Activated CD4-positive, alpha-beta T cell treated with anti-CD3 and anti-CD28 coated beads for 48 hours (primary cell): Measurements from ENCODE around the gene CPD.
A peak's percentile ranks its signal among the peaks of the same experiment; 100 is the strongest.
"Not testable (repeated sequence)": the region's sequence is repeated elsewhere in the genome, so short reads cannot be mapped to it uniquely, and the experiment has no call there.

ENCODE experiments used
- DNase-seq: peaks from one replicate; pipeline ENCODE4 v3.0.0-alpha.2; 2020

Gene CPD

DNA sequence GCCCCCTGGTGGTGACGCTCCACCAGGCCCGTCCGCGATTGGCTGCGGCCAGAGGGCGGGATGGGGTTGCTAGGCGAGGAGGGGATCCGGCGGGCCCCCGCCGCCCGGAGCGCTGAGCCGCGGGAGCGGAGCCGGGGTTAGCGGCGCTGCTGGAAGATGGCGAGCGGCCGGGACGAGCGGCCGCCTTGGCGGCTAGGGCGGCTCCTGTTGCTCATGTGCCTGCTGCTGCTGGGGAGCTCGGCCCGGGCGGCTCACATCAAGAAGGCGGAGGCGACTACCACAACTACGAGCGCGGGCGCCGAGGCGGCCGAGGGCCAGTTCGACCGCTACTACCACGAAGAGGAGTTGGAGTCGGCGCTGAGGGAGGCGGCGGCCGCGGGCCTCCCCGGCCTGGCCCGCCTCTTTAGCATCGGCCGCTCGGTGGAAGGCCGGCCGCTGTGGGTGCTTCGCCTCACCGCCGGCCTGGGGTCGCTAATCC, at the start of gene CPD:
Gene CPD, plus strand, starts transcription at position 103 of the 478 bp plus-strand sequence. Its CDS starts 54 bp downstream, at position 157.
- DNase-seq, result peak; percentile 98

GRCh38 chr17:30332057-30332542, 46.6 kb upstream of the CPD start:
- peak; percentile 70 for DNase-seq

- no peak for DNase-seq
Measured at GRCh38 chr17:30333503-30334360, 45.0 kb upstream of the CPD start, which contains the start of gene TMIGD1. Gene TMIGD1 (minus strand): TSS chr17:30334057. CDS start chr17:30332133, 1,924 bp downstream.

DNA sequence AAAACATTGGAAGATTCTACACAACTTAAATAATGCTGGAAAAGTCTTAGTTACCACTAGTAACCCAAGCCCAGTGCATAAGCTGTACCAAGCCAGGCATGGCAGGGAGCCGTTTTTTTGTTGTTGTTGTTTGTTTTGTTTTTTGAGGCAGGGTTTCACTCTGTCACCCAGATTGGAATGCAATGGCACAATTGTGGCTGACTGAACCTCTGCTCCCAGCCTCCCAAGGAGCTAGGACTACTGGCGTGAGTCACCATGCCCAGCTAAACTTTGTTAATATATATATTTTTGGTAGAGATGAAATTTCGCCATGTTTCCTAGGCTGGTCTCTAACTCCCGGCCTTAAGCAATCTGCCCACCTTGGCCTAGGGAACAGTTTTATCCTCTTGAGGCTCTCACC, 44.3 kb upstream of the CPD start:
- no peak for DNase-seq

GRCh38 chr17:30336369-30337171, 42.2 kb upstream of the CPD start:
- DNase-seq, result peak; percentile 73

- DNase-seq, result no peak
Measured at GRCh38 chr17:30337393-30337999, 41.2 kb upstream of the CPD start.

GRCh38 chr17:30339086-30339485, 39.6 kb upstream of the CPD start:
- no peak for DNase-seq

DNA sequence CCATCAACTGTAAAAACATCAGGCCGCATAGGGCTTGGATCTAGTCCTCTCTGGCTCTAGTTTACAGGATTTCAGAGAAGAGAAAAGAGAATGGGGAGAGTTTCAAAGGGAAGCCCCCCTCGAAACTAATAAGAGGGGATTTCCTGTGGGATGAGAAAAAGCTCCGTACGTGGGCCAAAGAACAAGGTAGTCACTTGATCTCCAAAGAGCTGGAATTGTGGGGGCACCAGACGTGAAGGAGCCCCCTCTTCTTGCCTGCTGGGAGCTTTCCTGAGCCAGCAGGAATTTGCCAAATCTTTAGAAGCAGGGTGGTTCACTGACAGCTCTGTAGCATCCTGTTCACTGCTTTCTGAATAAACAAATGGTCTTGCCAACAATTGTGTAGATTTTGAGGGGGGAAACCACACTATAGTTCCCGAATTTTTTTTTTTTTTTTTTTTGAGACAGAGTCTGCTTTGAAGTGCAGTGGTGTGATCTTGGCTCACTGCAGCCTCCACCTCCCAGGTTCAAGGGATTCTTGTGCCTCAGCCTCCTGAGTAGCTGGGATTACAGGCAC, 37.8 kb upstream of the CPD start:
- no peak for DNase-seq

DNA sequence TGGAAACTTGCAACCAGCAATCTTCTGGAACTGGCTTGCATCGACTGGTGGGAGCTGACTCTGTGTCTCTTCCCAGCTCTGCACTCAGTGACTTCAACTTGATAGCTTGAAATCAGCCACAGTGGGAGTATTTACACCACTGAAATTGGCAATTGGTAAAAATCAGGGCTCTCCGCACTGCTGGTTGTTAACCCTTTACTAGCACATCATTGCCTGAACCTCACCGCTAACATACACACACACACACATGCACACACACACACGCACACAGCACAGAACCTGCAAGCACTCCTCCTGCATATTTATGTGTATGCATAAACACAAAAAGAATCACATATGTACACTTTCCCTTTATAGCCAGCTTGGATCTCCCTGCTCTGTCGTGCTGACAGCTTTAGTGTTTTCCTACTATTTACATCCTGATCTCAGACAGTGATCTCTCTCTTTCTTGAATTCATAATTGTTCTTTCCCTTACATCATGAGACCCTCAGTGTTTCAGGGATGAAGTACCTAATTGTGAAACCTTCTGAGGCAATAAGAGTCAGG, 37.0 kb upstream of the CPD start:
- no peak for DNase-seq

GRCh38 chr17:30343244-30343643, 35.5 kb upstream of the CPD start:
- not testable (repeated sequence) for DNase-seq

DNA sequence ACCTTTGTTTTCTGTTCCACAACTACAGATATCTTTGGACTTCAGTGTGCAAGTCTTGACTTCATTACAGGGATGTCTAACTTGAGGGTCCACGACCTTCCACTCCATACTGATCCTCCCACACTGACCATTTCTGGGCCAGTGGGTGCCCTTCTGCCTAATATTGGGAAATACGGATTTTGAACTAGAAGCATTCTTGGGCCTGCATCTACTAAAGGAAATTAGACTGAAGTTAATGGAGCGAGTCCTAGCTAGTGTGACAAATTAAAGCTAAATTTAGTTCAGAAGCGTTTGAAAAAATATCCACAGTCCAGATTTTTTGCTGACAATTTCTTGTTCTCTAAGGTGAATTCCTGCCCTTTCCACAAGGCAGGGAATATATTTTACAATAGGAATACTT, 34.9 kb upstream of the CPD start:
- no peak for DNase-seq

DNA sequence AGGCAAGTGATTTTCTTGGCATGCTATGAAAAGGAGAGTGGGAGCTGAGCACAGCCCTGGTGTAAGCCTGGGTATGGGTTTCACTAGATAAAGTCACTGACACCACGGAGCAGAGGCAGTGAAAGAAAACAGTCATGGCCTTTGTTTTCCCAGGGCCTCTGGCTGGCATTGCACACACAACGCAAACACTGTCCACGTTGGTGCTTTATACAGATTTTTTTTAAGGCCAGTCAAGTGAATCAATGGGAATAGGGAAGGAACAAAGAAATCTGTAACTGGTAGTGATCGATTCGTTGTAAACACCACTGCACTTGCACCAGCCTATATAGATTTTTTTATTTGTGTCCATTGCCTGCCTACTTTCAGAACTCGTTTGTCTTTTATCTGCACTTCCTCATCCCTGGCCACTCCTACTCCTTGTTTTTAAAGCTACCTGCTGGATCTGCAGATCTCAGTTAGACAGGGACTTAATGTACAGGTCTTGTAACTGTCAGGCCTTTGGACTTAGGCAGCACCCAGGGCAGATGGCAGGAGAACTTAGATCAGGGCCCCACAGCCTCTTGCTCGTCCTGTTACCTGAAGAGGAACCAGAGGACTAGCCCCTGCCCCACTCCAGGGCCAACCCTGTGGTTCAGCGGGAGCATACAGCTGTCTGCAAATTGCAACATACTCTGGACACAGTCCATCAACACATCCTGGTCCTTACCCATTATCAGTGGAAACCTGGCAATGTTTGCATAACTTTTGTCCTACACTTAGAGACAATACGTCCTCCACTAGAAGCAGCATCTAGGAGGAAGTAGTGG, 34.2 kb upstream of the CPD start:
- DNase-seq, result no peak

- no peak for DNase-seq
Measured at GRCh38 chr17:30345089-30345433, 33.7 kb upstream of the CPD start.

DNA sequence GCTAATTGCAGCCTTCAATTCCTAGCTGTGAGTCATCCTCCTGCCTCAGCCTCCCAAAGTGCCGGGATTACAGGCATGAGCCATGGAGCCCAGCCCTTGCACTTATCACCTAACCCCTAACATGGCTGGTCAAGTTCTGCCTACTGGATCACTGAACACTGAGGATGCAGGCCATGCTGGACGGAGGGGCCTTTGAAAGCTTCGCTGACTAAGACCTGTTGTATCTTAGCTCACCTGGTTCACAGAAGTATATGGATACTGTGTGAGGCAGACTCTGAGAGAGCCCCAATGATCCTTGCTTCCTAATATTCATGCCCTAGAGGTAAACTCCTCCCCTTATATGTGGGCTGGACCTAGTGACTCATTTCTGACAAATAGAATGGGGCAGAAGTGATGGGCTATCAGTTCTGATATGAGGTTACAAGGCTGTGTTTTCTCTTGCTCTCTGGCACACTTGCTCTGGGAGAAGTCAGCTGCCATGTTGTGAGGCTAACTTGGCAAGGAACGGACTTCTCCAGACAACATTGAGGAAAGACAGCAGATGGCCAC, 33.1 kb upstream of the CPD start:
- peak; percentile 55 for DNase-seq

- no peak for DNase-seq
Measured at GRCh38 chr17:30346221-30346795, 32.4 kb upstream of the CPD start.

DNA sequence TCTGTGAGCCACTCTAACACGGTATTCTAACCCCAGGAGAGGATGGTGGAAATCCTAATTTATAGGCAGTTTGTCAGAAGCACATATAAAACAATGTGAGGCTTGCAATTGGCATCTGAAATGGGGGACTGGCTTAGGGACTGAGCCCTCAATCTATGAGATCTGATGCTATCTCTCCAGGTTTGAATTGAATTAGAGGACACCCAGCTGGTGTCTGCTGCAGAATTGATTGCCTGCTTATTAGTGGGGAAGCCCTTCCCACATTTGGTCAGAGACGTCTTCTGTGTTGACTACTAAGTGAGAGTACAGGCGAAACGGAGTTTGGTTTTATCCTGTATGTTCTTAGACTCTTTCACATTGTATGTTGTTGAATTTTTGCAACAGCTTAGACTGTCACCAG, 31.2 kb upstream of the CPD start:
- DNase-seq, result no peak

GRCh38 chr17:30349252-30349651, 29.5 kb upstream of the CPD start:
- DNase-seq, result no peak

- not testable (repeated sequence) for DNase-seq
Measured at GRCh38 chr17:30351263-30351662, 27.5 kb upstream of the CPD start.

DNA sequence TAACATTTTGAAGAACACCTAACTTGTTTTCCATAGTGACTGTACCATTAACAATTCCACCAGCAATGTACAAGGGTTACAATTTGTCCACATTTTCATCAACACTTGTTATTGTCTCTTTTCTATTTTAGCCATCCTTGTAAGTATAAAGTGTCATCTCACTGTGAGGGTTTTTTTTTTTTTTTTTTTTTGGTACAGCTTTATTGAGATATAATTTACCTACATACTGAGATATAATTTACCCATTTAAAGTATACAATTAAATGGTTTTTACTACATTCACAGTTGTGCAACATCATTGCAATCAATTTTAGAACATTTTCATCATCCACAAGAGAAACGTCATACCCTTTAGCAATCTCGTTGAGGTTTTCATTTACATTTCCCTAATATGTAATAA, 27.0 kb upstream of the CPD start:
- no peak for DNase-seq

DNA sequence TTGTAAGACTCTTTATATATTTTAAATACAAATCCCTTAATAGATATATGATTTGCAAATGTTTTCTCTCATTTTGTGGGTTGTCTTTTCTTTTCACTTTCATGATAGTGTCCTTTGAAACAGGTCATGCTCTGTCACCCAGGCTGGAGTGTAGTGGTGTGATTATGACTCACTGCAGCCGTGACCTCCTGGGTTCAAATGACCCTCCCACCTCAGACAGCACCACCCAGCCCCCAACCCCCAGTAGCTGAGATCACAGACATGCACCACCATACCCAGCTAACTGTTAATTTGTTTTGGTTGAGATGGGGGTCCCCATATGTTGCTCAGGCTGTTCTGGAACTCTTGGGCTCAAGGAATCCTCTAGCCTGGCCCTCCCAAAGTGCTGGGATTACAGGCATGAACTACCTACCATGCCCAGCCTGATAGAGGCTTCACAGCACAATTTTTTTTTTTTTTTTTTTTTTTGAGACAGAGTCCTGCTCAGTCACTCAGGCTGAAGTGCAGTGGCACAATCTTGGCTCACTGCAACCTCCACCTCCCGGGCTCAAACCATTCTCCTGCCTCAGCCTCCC, 26.4 kb upstream of the CPD start:
- DNase-seq, result no peak

DNA sequence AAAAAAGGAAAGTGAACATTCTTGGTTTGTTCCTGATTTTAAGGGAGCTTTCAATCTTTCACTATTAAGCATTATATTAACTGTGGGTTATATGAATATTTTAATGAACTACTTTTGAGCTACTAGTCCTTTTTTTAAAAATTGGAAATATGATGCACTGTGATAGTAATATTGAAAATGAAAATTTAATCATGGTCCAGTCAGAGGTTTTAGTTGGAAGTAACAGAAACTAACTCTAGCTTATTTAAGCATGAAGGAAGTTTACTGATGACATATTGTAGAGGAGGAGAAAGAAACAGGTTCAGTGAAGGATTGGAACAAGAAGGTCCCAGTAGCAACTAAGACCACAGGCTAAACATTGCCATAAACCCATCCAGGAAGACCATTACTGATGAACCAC, 24.0 kb upstream of the CPD start:
- DNase-seq, result no peak
